GM23248 (cell line): ENCODE measurements around the gene FLCN.

Source experiments
- EZH2 ChIP-seq: fragments of 200-600 bp; sonication (generic); IDR thresholded peaks from 2 replicates; pipeline ENCODE4 v1.6.1; 2018; ENCODE audit warnings: antibody characterized with exemption, mild to moderate bottlenecking; ENCODE audit not compliant: insufficient read depth, poor library complexity, severe bottlenecking
- EZH2phosphoT487 ChIP-seq: fragments of 200-600 bp; sonication (generic); IDR thresholded peaks from 2 replicates; pipeline ENCODE4 v1.6.1; 2018; ENCODE audit warnings: antibody characterized with exemption, moderate library complexity, mild to moderate bottlenecking, low read depth; ENCODE audit not compliant: insufficient read depth

DNA sequence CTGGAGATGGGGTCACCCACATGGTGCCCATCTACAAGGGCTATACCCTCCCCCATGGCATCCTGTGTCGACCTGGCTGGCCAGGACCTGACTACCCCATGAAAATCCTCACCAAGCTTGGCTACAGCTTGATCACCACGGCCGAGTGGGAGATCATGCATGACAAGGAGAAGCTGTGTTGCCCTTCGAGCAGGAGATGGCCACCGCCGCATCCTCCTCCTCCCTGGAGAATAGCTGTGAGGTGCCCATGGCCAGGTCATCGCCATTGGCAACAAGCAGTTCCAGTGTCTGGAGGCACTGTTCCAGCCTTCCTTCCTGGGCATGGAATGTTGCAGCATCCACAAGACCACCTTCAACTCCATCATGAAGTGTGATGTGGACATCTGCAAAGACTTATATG, 5.3 kb upstream of the FLCN start:
- no peak for TF ChIP-seq EZH2phosphoT487
- no peak for TF ChIP-seq EZH2
